ENCODE results near the gene PACSIN2.

DNA sequence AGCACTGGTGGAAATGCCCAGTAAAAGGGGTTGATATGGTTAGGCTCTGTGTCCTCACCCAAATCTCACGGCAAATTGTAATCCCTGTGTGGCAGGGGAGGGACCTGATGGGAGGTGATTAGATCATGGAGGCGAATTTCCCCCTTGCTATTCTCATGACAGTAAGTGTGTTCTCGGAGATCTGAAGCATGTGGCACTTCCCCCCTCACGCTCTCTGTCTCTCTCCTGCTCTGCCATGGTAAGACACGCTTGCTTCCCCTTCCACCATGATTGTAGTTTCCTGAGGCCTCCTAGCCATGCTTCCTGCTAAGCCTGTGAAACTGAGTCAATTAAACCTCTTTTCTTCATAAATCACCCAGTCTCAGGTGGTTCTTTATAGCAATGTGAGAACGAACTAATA, 37.4 kb downstream of the PACSIN2 start:
- TF ChIP-seq EZH2phosphoT487 (conservative IDR thresholded peaks at IDR 0.05; ENCODE audit: low read length): no peak
- TF ChIP-seq, protein P1, sequence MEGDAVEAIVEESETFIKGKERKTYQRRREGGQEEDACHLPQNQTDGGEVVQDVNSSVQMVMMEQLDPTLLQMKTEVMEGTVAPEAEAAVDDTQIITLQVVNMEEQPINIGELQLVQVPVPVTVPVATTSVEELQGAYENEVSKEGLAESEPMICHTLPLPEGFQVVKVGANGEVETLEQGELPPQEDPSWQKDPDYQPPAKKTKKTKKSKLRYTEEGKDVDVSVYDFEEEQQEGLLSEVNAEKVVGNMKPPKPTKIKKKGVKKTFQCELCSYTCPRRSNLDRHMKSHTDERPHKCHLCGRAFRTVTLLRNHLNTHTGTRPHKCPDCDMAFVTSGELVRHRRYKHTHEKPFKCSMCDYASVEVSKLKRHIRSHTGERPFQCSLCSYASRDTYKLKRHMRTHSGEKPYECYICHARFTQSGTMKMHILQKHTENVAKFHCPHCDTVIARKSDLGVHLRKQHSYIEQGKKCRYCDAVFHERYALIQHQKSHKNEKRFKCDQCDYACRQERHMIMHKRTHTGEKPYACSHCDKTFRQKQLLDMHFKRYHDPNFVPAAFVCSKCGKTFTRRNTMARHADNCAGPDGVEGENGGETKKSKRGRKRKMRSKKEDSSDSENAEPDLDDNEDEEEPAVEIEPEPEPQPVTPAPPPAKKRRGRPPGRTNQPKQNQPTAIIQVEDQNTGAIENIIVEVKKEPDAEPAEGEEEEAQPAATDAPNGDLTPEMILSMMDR (IDR thresholded peaks at IDR 0.05; ENCODE audit: insufficient read depth, low read length, poor library complexity, severe bottlenecking): no peak
